BJ (cell line): ENCODE measurements around the gene SLIT3. TPM values are rescaled to one million over a fixed set of nuclear protein-coding genes. Genes with fewer than 3 reads are reported as not detected.

ENCODE experiments used
- CTCF ChIA-PET: fragments of 350-600 bp; formaldehyde crosslinking; extraction: SDS; loops from one replicate; lab custom pipeline; 2021; ENCODE audit warnings: antibody characterized with exemption, inconsistent platforms; lab: Yijun Ruan, JAX
- POLR2A ChIA-PET: fragments of 300-600 bp; sonication (Branson Sonifier 250); formaldehyde crosslinking; extraction: SDS; loops from one replicate; lab custom pipeline; 2021; ENCODE audit warnings: antibody characterized with exemption; lab: Charles Lee
- DNase-seq: peaks from one replicate; pipeline ENCODE4 v3.0.0-alpha.2; 2011; ENCODE audit warnings: low read depth
- H3K27me3 ChIP-seq: 2 replicates; pipeline ENCODE4 v1.6.0; 2011; ENCODE audit warnings: low read length; ENCODE audit not compliant: control insufficient read depth, insufficient read depth
- H3K36me3 ChIP-seq: 2 replicates; pipeline ENCODE4 v1.5.1; 2011; ENCODE audit warnings: low read length; ENCODE audit not compliant: control insufficient read depth, insufficient read depth
- H3K4me3 ChIP-seq: 2 replicates; pipeline ENCODE4 v1.5.1; 2011; ENCODE audit warnings: low read depth, mild to moderate bottlenecking, control low read depth, low read length
- polyA plus RNA-seq: library from polyadenylated mRNA; depleted of rRNA; stranded (reverse); fragments of >200 nt; gene quantifications from 2 replicates; pipeline ENCODE4 v1.2.3, GENCODE V29; 2011
- TF ChIP-seq, protein P1 (sequence below): IDR thresholded peaks from 2 replicates; pipeline ENCODE4 v1.5.1; 2011; ENCODE audit warnings: low read depth, mild to moderate bottlenecking, control low read depth, inconsistent platforms, low read length, moderate library complexity; ENCODE audit not compliant: insufficient read depth

The SLIT3 gene
- polyA plus RNA-seq, 1 experiment, result 26.8 TPM

DNA sequence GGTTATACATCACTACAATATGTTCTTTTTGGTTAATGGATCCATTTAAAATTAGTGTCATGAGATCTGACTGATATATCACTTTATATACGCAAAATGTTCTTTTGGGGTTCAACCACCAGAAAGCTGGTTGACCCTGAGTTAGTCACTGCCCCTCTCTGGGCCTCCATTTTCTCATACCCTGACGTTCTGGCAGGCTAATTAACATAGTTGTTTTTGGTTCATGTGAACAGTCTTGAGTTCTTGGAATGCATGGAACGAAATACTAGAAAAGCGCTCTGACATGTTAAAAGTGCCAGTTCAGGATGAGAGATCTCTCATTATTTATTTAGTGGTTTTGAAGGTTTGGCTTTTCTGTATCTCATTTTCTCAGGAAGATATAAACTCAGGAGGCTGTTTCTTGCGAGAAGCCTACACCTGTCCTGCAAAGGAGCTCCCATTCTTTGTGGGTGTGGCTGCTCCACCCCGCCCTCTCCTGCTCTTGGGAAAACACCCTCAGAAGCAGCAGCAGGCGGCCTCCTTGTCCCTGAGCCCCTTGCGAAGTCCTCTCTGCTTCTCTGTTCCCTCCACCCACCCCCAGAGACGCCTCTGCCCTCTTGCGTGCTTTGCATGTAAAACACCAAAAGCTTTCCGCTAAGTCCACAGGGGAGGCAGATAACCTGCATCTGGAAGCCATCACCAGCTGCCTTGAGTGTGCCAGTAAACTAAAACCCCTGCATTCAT lies 419.4 kb downstream of the SLIT3 start:
- Histone ChIP-seq H3K4me3 (no peak overlapping the region), H3K36me3 (0 out of 2 replicates have a peak, but pooled peaks cover 1% of the 10 kb centered on the region), H3K27me3 (no peaks in the 10 kb centered on the region; the same call in 1 of the 2 replicates)
- TF ChIP-seq, protein P1, sequence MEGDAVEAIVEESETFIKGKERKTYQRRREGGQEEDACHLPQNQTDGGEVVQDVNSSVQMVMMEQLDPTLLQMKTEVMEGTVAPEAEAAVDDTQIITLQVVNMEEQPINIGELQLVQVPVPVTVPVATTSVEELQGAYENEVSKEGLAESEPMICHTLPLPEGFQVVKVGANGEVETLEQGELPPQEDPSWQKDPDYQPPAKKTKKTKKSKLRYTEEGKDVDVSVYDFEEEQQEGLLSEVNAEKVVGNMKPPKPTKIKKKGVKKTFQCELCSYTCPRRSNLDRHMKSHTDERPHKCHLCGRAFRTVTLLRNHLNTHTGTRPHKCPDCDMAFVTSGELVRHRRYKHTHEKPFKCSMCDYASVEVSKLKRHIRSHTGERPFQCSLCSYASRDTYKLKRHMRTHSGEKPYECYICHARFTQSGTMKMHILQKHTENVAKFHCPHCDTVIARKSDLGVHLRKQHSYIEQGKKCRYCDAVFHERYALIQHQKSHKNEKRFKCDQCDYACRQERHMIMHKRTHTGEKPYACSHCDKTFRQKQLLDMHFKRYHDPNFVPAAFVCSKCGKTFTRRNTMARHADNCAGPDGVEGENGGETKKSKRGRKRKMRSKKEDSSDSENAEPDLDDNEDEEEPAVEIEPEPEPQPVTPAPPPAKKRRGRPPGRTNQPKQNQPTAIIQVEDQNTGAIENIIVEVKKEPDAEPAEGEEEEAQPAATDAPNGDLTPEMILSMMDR, result no peak
- no peak for DNase-seq
- POLR2A ChIA-PET, result no interaction called here
- CTCF ChIA-PET, result no interaction called here

DNA sequence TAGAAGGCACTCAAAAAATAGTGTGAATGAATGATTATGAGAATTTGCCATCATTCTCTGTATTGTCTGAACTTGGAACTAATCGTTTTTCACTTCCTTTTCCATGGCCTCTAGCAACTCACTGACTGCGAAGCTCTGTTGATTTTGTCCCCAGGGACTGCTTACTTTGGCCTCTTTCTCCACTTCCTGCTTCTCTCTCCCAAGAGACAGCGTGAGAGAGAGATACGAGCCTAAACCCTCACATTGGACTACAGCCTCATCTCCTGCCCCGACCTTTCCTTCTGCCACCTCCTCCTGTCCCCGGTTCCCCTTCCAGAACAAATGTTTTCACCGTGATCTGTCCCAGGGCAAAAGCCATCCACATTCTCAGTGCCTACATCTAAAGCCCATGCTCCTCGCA lies 421.0 kb downstream of the SLIT3 start:
- no peak for DNase-seq
- Histone ChIP-seq H3K4me3 (no peak overlapping the region), H3K36me3 (0 out of 2 replicates have a peak, but pooled peaks cover 1% of the 10 kb centered on the region), H3K27me3 (no peaks in the 10 kb centered on the region; the same call in 1 of the 2 replicates)
- POLR2A ChIA-PET, result no interaction called here
- TF ChIP-seq, protein P1, result no peak
- CTCF ChIA-PET, result no interaction called here

DNA sequence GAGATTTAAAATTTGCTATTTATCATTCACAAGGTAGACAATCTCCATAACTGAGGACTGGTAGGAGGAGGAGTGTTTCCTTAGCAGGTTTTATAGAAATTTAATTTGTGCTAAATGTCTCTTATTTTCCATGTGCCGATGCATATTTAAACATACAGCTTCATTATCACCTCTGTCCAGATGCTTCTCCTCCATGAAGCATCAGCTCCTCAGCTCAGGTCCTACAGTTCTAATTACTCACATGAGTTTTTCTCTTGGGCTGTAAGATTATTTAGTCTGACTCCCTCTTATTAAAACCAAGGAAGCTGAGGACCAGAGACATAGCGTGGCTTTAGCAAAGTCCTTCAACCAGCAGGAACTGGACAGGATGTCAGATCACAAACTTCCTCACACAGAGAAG lies 421.6 kb downstream of the SLIT3 start:
- H3K36me3 ChIP-seq, result 0 out of 2 replicates have a peak, but pooled peaks cover 1% of the 10 kb centered on the region
- no peak overlapping the region for H3K4me3 ChIP-seq
- ChIA-PET CTCF (no interaction called here), POLR2A (no interaction called here)
- H3K27me3 ChIP-seq, result no peaks in the 10 kb centered on the region; the same call in 1 of the 2 replicates
- TF ChIP-seq, protein P1, result no peak
- no peak for DNase-seq

DNA sequence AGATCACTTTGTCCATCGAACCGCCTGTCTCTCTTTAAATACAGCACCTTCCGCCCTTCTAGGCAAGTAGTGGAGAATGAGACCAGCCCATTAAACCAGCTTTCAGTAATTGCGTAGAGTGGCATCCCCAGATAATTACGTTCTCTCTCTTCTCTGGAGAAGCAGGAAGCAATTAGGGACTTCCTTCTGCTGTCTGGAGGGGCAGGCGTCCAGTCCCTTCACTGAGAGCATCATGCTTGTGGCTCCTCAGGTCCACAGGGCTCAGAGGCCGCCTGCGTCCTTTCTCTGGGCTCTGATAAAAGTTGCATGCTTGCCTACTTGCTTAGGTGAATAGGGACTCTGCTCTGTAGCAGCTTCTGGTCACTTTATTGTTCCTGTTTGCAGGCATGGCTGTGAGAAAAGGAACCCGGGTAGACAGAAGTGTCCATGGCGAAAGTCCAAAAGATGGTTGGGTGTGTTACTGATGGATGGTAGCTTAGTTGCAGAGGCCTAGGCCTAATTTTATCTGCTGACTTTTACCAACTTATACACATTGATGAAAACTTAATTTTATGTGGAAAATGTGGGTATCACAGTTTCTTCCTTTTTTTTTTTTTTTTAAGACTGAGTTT lies 422.7 kb downstream of the SLIT3 start:
- H3K4me3 ChIP-seq, result no peak overlapping the region
- H3K27me3 ChIP-seq, result no peaks in the 10 kb centered on the region; the same call in 1 of the 2 replicates
- ChIA-PET CTCF (no interaction called here), POLR2A (no interaction called here)
- 0 out of 2 replicates have a peak, but pooled peaks cover 1% of the 10 kb centered on the region for H3K36me3 ChIP-seq
- DNase-seq, result no peak
- TF ChIP-seq, protein P1, result no peak

DNA sequence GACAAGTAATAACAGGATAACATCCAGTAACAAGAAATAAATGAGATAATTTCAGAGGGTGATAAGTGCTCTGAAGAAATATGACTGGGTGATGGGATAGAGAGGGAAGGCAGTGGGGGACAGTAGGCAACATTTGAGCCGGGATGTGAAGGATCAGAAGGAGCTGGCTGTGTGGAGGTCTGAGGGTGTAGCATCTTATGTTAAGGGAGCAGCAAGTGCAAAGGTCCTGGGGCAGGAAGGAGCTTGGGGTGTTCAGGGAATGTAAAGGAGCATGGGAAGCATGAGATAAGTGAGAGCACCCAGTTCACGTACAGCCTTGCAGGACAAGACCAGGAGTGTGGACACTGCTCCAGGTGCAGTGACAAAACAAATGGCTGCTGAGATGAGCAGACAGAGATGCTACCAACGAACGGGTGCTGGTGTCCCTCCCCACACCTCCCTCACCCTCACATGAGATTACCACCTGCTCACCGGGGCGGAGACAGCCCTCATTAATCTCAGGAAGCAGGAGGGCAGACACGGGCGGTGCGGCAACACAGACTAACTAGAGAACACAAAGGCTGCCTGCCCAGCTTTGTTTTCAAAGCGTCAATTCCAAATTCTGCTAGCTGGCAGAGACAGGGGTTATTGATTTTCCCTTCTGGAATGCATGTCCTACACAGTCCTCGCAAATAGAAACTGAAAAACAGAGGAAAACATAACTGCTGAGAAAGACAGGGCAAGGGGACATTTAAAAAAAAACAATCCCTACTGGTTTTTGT lies 423.6 kb downstream of the SLIT3 start:
- Histone ChIP-seq H3K4me3 (no peak overlapping the region), H3K36me3 (0 out of 2 replicates have a peak, but pooled peaks cover 1% of the 10 kb centered on the region), H3K27me3 (no peaks in the 10 kb centered on the region; the same call in 1 of the 2 replicates)
- ChIA-PET POLR2A (no interaction called here), CTCF (no interaction called here)
- DNase-seq, result no peak
- TF ChIP-seq, protein P1, result no peak
